Activated effector memory CD4-positive, alpha-beta T cell treated with anti-CD3 and anti-CD28 coated beads, Interleukin-2, amount 50 U/mL, for 16 hours (primary cell): ENCODE measurements around the gene RIPK3.

Experiments used
- DNase-seq: peaks from one replicate; pipeline ENCODE4 v3.0.0-alpha.2; 2020

Gene RIPK3

GRCh38 chr14:24298892-24299254 is 40.9 kb downstream of the RIPK3 start:
- no peak for DNase-seq

DNA sequence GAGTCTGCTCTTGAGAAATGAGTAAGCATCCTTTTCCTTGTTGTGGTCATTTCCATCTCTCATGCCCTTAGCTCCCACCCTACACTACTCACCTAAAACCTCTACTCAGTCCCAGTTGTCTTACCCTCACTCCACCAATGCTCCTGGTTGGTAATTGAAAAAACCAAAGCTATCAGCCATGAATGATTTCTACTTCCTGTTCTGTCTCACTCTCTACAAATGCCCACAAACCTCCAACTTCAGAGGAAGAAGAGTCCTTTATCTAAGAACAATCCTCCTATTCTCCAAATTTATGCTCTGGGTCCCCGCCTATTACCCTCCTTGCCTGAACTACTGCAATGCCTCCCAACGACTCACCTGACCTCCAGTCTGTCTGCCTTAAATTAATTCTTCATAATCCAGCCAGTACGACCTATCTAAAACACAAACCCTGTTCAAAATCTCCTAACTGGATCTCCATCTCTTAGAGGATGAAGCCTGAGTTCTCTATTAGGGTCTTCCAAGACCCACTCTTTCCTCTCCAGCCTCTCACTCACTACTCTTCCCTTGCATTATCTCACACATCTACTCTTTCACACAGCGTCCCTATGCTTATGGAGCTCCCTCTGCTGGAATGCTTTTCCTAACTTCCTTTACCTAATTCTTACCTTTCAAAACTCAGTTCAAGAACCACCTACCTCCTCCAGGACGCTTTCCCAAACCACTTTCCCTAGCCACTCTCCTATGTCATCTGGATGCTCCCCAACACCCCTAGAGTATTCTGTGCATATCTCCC is 42.4 kb downstream of the RIPK3 start:
- no peak for DNase-seq

DNA sequence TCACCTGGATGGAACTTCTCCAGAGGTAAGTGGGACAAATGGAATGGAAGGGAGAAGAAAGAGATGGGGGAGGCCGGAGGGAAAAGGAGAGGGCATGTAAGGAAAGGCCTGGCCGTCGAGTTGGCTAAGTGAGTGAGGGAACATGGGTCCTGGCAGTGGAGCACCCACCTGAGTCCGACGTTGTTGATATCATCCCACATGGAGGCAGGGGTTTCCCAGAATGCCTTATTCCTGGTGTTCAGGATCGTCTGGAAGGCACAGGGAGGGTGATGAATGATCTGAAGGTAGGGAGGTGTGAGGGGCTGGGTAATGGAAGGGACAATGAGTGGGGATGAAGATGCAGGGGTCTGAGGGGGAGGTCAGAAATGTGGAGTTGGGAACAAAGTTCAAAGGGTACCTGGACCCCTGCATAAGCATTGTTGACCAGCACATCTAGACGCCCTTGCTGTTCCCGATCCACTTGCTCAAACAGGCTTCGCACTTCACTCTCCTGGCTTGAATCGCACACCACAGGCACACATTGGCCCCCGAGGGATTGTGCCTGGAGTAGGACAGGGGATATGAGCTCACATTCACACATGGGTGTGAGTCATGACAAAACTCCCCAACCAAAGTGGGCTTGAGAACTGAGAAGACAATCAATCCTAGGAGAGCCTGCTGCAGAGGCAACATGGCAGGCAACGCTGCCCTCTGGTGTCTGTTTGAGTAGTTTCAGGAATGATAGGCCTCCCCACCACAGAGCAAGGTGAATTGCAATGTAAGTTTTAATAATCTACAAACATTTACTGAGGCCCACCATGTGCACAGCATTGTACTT is 43.2 kb downstream of the RIPK3 start:
- peak; percentile 89 for DNase-seq

- no peak for DNase-seq
Observed at GRCh38 chr14:24293525-24293924, 46.3 kb downstream of the RIPK3 start.

DNA sequence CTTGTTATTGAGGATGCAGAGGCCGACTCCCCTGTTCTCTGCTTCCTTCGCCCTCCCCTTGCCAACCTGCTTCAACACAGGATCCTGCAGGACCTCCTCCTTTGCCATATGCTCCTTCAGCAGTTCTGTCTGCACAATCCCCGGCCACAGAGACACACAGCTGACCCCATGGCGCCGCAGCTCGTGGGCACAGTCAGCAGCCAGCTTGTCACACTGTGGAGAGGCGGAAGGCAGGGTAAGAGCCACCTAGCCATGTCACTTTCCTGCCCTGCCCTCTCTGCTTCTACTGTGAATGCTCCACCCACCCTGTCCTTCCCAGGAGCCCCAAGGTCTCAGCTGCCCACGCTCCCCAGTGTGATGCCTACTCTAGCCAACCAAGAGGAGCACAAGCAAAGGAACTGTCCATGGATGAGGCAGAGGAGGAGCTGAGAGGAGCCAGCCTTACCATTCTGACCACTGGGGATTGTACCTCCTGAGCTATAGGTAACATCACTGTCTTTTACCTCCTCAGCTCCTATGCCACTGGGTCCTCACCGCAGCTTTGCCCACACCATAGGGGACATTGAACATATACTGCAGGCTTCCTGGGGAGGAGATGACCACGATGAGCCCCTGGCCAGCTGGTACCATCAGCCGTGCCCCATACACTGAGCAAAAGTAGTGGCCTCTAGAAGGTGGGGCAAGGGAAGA is 47.5 kb downstream of the RIPK3 start:
- DNase-seq: no peak

- DNase-seq: no peak
Observed at GRCh38 chr14:24291446-24292117, 48.2 kb downstream of the RIPK3 start.

GRCh38 chr14:24290746-24291145 is 49.0 kb downstream of the RIPK3 start:
- no peak for DNase-seq

GRCh38 chr14:24289649-24290280 is 50.0 kb downstream of the RIPK3 start:
- peak; percentile 80 for DNase-seq

GRCh38 chr14:24286996-24287395 is 52.8 kb downstream of the RIPK3 start:
- no peak for DNase-seq
